ENCODE results near the gene HJV. TPM values are rescaled to one million over a fixed set of nuclear protein-coding genes. Genes with fewer than 3 reads are reported as not detected.
A peak's percentile ranks its signal among the peaks of the same experiment; 100 is the strongest.

HJV gene
- total and polyA plus RNA-seq, 7 donors, result 38.1 to 354 (median 312) TPM

DNA sequence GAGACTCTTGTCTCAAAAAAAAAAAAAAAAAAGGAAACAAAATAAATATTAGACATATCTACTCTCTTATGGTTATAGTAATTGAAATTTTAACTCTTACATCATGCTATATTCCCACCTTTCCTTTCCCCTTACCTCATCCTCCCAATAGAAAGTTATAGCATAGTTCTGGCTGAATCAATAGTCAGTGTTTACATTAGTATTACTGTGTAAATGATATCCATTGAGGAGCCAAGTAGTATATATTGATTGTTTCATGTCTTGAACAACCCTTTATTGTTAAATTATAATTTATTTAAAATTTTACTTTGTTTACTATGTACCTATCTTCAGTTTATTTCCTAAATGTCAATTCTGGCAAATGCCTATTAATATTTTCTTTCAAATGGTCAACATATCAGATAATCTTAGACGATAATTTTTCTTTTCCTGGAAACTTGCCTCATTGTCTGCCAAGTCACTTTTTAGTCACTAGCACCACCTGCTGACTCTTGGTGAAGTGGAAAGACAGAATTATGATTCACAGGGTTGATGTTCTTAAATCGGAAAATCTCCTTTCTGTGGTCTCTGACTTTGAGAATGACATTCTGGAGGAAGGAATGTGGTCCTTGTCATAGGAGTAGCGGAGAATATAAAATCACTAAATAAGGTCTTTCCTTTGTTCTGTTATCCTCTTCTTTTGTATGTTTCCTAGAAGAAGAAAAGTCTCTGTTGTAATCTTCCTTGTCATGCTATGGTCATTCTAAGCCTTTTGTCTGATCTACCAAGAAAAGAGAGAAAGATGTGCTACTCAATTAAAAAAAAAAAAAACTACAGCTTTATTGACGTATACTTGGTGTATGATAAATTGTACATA is 8.6 kb downstream of the HJV start:
- intact Hi-C loops (cut with DNase I), result loop anchor here (1.0 to 5.0 kb wide), 6 partner anchors 36 to 168 kb away; partner anchors contain the start of genes NUDT17 (in 2 of the 2) and PEX11B (in 2 of the 2)
- DNase-seq, result no peak
- Histone ChIP-seq H3K9me3 (no peaks in the 10 kb centered on the region), H3K4me3 (no peak overlapping the region), H3K36me3 (ENCODE audit: insufficient read depth in 1 of 2, low read depth in 1 of 2) (peaks cover 0 to 9% of the 10 kb centered on the region in 2 donors), H3K27ac (peak overlapping the region; percentile 26), H3K4me1 (peaks cover 24% of the 10 kb centered on the region), H3K27me3 (ENCODE audit: insufficient read depth in 3 of 3, low read length in 2 of 3) (no peaks in the 10 kb centered on the region)
- WGBS, 3 donors, result 4 to 12% (median 7%) methylated on average over 4 of the region's 4 CpGs
- TF ChIP-seq CTCF (IDR thresholded peaks at IDR 0.05), result peak; percentile 73
- peak; percentile 53 to 78 (median 67) for ATAC-seq

- DNase-seq (no peak), ATAC-seq (no peak)
- Histone ChIP-seq H3K9me3 (no peaks in the 10 kb centered on the region), H3K27ac (peak overlapping the region; percentile 42), H3K4me1 (peaks cover 37% of the 10 kb centered on the region), H3K4me3 (no peak overlapping the region), H3K27me3 (ENCODE audit: insufficient read depth in 3 of 3, low read length in 2 of 3) (no peaks in the 10 kb centered on the region), H3K36me3 (ENCODE audit: insufficient read depth in 1 of 2, low read depth in 1 of 2) (no peaks in the 10 kb centered on the region)
- TF ChIP-seq CTCF (IDR thresholded peaks at IDR 0.05), result no peak
- intact Hi-C loops (cut with DNase I), result loop anchor here (5.0 kb wide), 3 partner anchors 93 to 163 kb away; partner anchors contain the start of genes PEX11B (in 2 of the 2) and NUDT17 (in 1 of the 2)
- WGBS, 3 donors, result 74 to 84% (median 80%) methylated on average over 8 of the region's 8 CpGs
Observed at GRCh38 chr1:146010126-146010738, 11.3 kb downstream of the HJV start.

GRCh38 chr1:146007489-146008133 is 13.9 kb downstream of the HJV start:
- intact Hi-C loops (cut with DNase I), result loop anchor here in 1 of 2 donors (1.0 kb wide), 1 partner anchor 32 kb away; no protein-coding TSS in a partner anchor

GRCh38 chr1:146001709-146002108 is 19.8 kb downstream of the HJV start:
- intact Hi-C loops (cut with DNase I), result loop anchor here in 1 of 2 donors (5.0 kb wide), 1 partner anchor 54 kb away; no protein-coding TSS in a partner anchor
- ATAC-seq, result no peak
- Histone ChIP-seq H3K4me1 (peaks cover 41% of the 10 kb centered on the region), H3K9me3 (no peaks in the 10 kb centered on the region), H3K27ac (peak overlapping the region; percentile 48), H3K27me3 (ENCODE audit: insufficient read depth in 3 of 3, low read length in 2 of 3) (no peaks in the 10 kb centered on the region), H3K36me3 (ENCODE audit: insufficient read depth in 1 of 2, low read depth in 1 of 2) (no peaks in the 10 kb centered on the region), H3K4me3 (no peak overlapping the region)
- 92 to 100% (median 98%) methylated on average over 2 of the region's 2 CpGs for WGBS, 3 donors
- DNase-seq, result no peak
- TF ChIP-seq CTCF (IDR thresholded peaks at IDR 0.05), result no peak

More at GRCh38 chr1:146007489-146008133, 13.9 kb downstream of the HJV start:
- peak overlapping the region; percentile 93 for H3K27ac ChIP-seq
- ATAC-seq, result peak in 3 of 4 donors; percentile 32 to 45 (median 42)
- no peaks in the 10 kb centered on the region for H3K36me3 ChIP-seq (ENCODE audit: insufficient read depth in 1 of 2, low read depth in 1 of 2)
- peak overlapping the region; percentile 46 for H3K4me3 ChIP-seq
- H3K9me3 ChIP-seq, result no peaks in the 10 kb centered on the region
- TF ChIP-seq CTCF (IDR thresholded peaks at IDR 0.05), result no peak
- no peaks in the 10 kb centered on the region for H3K27me3 ChIP-seq (ENCODE audit: insufficient read depth in 3 of 3, low read length in 2 of 3)
- 77 to 86% (median 79%) methylated on average over 8 of the region's 8 CpGs for WGBS, 3 donors
- H3K4me1 ChIP-seq, result peaks cover 34% of the 10 kb centered on the region
- no peak for DNase-seq
